HG02588 (cell line): ENCODE measurements around the gene CHAF1B.

Experiments used
- ATAC-seq: cut with Tn5 transposase; IDR thresholded peaks from one replicate; pipeline ENCODE4 v1.9.1; 2021; ENCODE audit warnings: mild to moderate bottlenecking, moderate library complexity; ENCODE audit not compliant: unreplicated experiment

Gene CHAF1B

GRCh38 chr21:36423771-36424433, 38.7 kb downstream of the CHAF1B start:
- no peak for ATAC-seq

- no peak for ATAC-seq
These were observed 39.4 kb downstream of the CHAF1B start for GRCh38 chr21:36424592-36424991.

DNA sequence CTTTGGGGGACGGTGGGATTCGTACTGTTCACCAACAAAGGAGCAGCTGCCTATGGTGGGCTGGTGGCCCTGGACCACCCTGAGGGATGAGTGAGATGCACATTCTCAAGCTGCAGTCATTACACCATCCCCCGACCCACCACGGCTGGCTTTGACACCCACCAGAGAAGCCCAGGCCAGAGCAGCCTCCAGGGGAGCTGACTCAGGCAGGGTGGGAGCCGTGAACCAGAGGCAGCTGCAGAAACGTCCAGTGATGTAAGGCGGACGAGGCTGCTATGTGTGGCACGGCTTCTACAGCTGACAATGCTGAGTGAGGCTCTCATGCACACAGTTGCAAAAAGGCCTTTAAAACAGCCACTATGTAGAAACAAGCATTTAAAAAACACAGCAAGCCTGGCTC, 40.1 kb downstream of the CHAF1B start:
- no peak for ATAC-seq

- no peak for ATAC-seq
These were observed 42.3 kb downstream of the CHAF1B start for GRCh38 chr21:36427502-36427901.

GRCh38 chr21:36428761-36429432, 43.7 kb downstream of the CHAF1B start:
- no peak for ATAC-seq

GRCh38 chr21:36429947-36430546, 44.9 kb downstream of the CHAF1B start:
- ATAC-seq, result peak; percentile 77

DNA sequence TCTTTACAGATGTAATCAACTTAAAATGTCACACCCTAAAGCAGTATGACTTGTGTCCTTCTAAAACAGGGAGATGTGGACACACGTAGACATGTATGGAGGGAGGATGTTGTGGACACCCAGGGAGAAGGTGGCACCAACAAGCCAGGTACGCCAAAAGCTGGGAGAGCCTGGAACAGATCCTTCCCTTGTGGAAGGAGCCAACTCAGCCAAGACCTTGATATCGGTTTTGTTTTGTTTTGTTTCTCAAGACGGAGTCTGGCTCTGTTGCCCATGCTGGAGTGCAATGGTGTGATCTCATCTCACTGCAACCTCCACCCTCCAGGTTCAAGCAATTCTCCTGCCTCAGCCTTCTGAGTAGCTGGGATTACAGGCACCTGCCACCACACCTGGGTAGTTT, 45.6 kb downstream of the CHAF1B start:
- ATAC-seq, result no peak

GRCh38 chr21:36431252-36431651, 46.1 kb downstream of the CHAF1B start:
- no peak for ATAC-seq

DNA sequence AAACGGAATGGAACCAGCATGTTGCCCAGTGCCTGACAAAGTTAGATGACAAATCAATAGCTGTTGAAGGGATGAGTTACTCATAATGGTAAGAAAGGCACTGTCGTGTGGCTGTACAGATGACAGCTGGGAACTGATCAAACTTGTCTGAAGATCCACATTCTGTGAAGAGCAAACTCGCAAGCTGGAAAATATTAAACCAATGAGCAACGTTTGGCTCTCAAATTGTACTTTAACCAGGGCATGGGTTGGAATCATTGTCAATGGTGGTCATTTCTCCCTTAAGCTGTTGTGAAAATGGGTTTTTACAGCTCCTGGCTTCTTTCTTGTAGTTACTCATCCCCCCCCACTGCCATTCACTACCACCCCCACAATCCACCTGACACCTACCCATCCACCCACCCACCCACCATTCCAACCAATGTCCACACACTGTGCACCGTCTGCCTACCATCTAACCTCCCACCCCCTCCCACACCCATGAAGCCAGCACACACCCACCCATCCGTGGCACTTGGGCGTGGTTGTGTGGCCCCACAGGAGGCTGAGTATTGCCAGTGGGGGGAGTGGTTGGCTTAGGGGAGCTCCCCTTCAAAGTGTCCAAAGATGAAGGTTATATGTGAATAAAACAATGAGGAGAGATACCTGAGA, 48.0 kb downstream of the CHAF1B start:
- ATAC-seq, result no peak

- no peak for ATAC-seq
These were observed 49.0 kb downstream of the CHAF1B start for GRCh38 chr21:36434144-36434543.

- ATAC-seq, result no peak
These were observed 51.9 kb downstream of the CHAF1B start for GRCh38 chr21:36436829-36437744.

DNA sequence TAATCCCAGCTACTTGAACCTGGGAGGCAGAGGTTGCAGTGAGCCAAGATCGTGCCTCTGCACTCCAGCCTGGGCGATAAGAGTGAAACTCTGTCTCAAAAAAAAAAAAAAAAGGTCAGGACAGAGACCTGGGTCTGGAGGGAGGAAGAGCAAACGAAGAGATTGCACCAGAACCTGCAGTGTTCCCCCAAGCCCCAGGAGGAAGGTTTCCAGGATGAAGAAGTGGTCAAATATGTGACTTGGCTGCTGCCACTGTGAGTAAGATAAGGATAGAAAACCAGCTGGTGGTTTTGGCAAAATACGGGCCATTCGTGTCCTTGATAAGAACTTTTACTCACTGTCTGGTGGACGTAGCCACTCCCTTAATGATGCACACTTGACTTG, 52.5 kb downstream of the CHAF1B start:
- no peak for ATAC-seq

DNA sequence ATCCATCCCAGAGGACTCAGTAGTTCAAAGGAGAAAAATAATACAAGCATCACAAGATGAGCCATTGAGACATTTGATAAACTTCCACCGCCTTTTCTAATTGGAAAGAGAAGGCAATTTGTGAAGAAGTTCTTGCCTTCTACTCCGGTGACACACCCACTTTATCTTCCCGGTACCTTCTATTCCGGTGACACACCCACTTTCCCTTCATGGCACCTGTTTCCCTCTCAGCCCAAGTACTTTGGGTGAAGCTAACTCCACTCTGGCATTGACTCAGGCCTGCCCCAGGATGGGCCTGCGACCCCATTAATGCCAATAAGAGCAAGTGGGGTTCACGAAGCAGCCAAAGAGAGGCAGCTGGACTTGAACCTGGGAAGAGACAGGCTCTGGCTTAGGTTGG, 56.5 kb downstream of the CHAF1B start:
- ATAC-seq, result no peak

DNA sequence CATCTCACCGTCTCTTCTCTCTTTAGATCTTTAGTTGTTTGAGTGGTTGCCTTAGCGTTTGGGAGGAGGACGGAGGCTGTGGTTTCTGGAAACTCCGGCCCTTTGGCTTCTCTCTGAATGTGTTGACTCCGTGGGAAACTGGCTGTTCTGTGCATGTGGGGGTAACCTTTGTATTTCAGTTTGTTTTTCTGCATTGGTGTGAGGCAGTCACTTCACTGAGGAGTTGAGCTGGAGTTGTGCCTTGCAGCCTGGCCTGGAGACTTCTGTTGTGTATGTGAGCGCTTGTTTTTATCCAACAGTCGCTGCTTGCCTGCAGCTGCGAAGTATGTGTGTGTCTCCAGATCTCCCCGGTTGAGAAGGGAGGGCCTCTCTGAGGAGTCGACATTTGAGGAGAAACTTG, 61.1 kb downstream of the CHAF1B start:
- ATAC-seq, result no peak

GRCh38 chr21:36450511-36450910, 65.3 kb downstream of the CHAF1B start:
- no peak for ATAC-seq

DNA sequence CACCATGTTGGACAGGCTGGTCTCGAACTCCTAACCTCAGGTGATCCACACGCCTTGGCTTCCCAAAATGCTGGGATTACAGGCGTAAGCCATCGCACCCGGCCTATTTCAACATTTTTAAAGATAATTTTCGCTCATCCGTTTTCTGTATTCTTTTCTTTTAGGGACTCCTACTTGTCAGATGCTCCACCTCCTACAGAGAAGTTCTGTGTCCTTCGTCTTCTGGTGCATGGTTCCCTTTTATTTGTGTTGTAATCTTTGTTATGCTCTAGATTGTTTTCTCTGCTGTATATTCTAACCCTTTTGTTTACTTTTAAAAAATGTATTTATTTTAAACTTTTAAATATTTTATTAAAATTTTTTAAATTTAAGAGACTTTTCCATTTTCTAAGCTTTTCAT, 66.3 kb downstream of the CHAF1B start:
- no peak for ATAC-seq

DNA sequence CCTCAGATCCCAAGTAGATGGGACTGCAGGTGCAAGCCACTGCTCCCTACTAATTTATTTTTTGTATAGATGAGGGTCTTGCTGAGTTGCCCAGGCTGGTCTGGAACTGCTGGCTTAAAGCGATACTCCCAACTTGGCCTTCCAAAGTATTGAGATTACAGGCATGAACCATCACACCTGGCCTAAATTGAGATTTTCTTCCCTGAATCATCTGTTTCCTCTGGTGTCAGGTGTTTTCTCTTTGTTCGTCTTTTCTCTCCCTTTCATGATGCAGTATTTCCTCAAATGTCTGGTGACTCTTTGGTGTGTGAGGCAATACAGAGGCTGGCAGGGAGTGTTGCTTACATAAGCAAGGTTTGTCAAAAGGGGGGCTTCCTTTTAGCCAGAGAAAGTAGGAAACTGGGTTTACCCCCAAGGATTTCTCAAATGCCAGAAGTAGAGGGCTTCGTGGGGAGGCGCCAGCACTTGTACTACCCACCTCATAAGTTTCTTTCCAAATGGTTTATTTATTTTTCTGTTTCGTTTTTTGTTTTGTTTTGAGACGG, 67.2 kb downstream of the CHAF1B start:
- no peak for ATAC-seq

DNA sequence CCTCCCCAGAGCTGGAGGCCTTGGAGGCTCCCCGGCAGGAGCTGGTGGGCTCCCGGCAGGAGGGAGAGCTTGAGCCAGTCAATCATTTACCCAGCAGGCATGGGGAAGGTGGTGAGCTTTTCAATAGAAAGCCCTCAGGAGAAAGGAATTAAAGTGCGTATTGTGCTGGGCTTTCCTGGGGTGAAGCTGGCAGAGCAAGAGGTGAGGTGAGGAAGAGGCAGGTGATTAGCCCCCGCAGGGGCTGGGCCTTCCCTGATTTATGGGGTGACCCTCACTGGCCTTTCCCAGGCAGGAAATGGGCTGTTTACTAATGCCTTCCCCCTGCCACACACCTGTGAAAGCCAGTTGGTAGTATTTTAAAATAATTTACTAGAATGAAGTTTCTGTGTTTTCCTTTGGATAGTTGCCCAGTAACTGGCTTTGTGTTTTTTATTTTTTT, 68.9 kb downstream of the CHAF1B start:
- no peak for ATAC-seq

- no peak for ATAC-seq
These were observed 69.5 kb downstream of the CHAF1B start for GRCh38 chr21:36454706-36455105.

- no peak for ATAC-seq
These were observed 71.7 kb downstream of the CHAF1B start for GRCh38 chr21:36456729-36457414.
